K562 (cell line): ENCODE measurements around the gene GFI1.

Source experiments
- BCL6 ChIP-seq: fragments of 250-450 bp; sonication (Bioruptor Pico); IDR thresholded peaks from 2 replicates; pipeline ENCODE4 v1.4.0; 2020
- CTCF ChIP-seq, 3 experiments: IDR thresholded peaks in 2 of 3; conservative IDR thresholded peaks in 1 of 3; 2 replicates each; pipeline ENCODE4 v1.5.1; 2011 to 2012; ENCODE audit warnings: low read length in 3 of 3, mild to moderate bottlenecking in 3 of 3, control low read depth in 2 of 3, improper control_type of control experiment in 1 of 3, inconsistent platforms in 1 of 3, low read depth in 1 of 3, mixed read lengths in 1 of 3, moderate library complexity in 1 of 3; ENCODE audit not compliant: insufficient read depth in 2 of 3
- POLR2AphosphoS5 ChIP-seq: IDR thresholded peaks from 2 replicates; pipeline ENCODE4 v1.6.1; 2011; ENCODE audit warnings: mild to moderate bottlenecking, low read depth, low read length, moderate library complexity; ENCODE audit not compliant: control insufficient read depth, insufficient read depth
- ZNF354B ChIP-seq: fragments of 250-450 bp; sonication (Bioruptor Pico); IDR thresholded peaks from 2 replicates; pipeline ENCODE4 v1.4.0; 2020
- ZZZ3 ChIP-seq: fragments of 450-650 bp; IDR thresholded peaks from 2 replicates; pipeline ENCODE4 v1.6.1; 2016; ENCODE audit warnings: antibody characterized with exemption, mild to moderate bottlenecking, moderate library complexity

GRCh38 chr1:92488416-92488815 lies 1.7 kb upstream of the GFI1 start:
- TF ChIP-seq CTCF (IDR thresholded peaks at IDR 0.05 in 2 of 3, conservative IDR thresholded peaks at IDR 0.05 in 1 of 3; ENCODE audit: insufficient read depth in 2 of 3, low read depth in 1 of 3, low read length in 3 of 3): no peak
- TF ChIP-seq POLR2AphosphoS5: no peak
- no peak for TF ChIP-seq BCL6 (CRISPR knock-in tag)
- TF ChIP-seq ZNF354B (CRISPR knock-in tag): no peak
- TF ChIP-seq ZZZ3: no peak
